ENCODE measurements around the gene LRBA.
"Not testable (repeated sequence)": the region's sequence is repeated elsewhere in the genome, so short reads cannot be mapped to it uniquely, and the experiment has no call there.

Gene LRBA

GRCh38 chr4:150938417-150938816, 76.7 kb downstream of the LRBA start:
- DNase-seq = no peak

DNA sequence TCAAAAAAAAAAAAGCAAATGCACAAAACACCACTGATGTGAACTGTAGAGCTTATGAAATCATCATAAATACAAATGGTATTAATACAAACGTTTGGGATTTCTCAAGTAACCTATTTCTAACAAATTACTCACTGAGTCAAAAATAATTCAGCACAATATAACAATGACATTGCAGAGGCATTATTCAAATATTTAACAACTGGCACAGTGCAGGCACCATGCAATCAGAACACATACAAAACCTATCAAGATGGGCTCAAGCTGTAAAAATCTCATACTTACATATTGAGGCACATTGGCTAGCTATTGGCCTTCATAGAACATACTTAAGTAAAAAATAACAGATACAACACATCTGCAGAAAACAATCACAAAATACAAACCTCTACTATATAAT, 81.1 kb downstream of the LRBA start:
- no peak for DNase-seq

DNA sequence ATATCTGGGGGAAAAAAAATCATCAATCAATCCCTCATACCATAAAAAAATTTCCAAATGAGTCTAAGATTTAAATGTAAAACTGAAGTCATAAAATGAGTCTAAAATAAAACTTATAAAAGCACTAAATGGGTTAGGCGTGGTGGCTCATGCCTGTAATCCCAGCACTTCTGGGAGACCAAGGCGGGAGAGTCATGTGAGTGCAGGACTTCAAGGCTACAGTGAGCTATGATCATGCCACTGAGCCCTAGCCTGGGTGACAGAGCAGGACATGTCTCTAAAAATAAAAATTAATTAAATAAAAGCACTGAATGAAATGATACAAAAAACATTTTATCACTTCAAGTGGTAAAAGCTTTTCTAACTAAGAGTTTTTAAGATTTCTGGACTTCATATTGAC, 83.3 kb downstream of the LRBA start:
- no peak for DNase-seq

GRCh38 chr4:150931005-150931404, 84.1 kb downstream of the LRBA start:
- DNase-seq = no peak

DNA sequence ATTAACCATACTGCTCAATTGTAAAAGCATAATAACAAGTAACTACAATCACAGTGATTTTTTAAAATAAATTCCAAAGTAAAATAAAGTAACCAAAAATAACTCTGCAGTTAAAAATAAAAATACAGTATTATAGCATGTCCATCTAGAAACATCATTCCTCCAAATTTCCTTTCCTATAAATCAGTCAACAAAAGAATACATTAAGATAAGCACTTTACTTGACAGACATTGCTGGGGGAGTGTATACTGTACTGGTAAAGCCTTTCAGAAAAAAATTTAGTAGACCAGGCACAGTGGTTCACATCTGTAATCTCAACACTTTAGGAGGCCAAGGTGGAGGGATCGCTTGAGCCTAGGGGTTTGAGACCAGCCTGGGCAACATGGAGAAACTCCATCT, 91.1 kb downstream of the LRBA start:
- no peak for DNase-seq

GRCh38 chr4:150921486-150921885, 93.6 kb downstream of the LRBA start:
- DNase-seq = not testable (repeated sequence)

DNA sequence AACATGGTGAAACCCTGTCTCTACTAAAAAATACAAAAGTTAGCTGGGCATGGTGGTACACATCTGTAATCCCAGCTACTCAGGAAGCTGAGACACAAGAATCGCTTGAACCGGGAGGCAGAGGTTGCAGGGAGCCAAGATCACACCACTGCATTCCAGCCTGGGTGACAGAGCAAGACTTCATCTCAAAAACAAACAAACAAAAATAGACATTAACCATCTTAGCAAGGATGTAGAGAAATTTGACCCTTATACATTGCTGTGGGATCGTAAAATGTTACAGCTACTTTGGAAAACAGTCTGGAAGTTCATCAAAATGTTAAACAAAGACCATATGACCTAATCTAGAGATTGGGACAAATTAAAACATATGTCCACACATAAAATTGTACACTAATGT, 96.5 kb downstream of the LRBA start:
- DNase-seq = not testable (repeated sequence)

DNA sequence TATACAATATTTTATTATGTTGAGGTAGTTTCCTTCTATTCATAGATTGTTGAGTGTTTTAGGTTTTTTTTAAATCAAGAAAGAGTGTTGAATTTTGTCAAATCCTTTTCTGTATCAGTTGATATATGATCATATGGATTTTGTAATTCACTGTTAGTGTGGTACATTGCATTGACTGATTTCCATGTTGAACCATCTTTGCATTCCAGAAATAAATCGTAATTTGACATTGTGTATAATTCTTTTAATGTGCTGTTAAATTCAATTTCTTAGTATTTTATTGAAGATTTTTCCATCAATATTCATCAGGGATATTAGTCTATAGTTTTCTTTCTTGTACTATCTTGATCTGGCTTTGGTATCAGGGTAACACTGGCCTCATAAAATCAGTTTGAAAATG, 103.8 kb downstream of the LRBA start:
- DNase-seq = no peak

GRCh38 chr4:150909116-150909515, 106.0 kb downstream of the LRBA start:
- no peak for DNase-seq

DNA sequence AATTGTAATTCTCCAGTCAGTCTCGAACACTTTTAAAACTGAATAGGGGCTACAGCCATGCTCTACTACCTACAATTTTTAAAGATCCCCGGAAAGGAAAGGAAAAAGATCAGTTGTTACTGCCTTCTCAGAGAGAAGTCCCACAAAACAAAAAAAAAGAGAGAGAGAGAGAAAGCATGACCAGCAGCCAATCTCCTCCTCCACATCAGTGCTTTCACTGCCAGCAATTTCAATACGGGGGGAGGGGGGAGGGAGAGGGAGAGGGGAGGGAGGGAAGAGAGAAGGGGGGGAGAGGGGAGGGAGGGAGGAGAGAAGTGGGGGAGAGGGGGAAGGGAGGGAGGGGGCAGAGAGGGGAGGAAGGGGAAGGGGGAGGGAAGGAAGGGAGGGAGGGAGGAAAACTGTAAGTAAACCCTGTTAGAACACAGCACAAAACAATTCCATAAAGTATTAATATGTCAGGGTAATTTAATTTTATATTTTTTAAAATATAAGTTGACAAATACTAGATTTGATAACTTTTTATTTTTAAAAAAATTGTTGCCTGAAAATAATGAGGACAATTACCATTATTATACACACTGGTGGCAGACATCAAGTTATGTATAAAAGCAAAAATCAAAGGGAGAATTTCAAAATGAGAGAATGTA, 108.0 kb downstream of the LRBA start:
- no peak for DNase-seq

- no peak for DNase-seq
Measured at GRCh38 chr4:150904671-150905070, 110.4 kb downstream of the LRBA start.

DNA sequence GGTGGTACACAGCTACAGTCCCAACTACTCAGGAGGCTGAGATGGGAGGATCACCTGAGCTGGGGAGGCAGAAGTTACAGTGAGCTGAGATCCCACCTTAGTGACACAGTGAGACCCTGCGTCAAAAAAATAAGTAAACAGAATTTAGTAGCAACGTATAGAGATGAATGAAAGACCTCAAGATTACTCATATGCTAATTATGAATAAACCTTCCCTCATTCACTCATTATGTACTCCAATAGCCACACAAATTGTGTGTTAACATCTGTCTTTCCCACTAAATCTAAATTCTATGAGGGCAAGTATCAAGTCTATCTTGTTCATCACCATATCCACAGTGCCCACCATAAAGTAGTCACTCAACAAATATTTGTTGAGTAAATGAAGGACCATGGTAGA, 111.5 kb downstream of the LRBA start:
- no peak for DNase-seq

DNA sequence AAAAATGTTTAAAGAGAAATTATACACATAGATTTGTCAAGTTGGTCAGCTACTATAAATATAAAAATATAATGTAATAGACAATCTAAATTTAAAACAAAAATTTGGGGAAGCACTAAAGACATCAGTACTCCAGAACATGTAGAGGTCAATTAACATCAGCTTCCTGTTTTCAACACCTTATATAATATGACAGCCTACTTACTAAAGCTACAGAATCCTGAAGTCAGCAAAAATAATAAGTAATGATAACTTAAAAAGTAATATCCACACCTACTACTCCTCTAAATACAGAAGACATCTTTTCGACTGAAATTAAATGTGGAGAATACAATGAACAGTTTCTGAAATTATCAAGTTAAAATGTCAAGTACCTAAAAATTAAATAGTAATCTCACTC, 118.6 kb downstream of the LRBA start:
- DNase-seq = no peak

- no peak for DNase-seq
Measured at GRCh38 chr4:150890246-150890645, 124.8 kb downstream of the LRBA start.

GRCh38 chr4:150889306-150889705, 125.8 kb downstream of the LRBA start:
- DNase-seq = no peak

DNA sequence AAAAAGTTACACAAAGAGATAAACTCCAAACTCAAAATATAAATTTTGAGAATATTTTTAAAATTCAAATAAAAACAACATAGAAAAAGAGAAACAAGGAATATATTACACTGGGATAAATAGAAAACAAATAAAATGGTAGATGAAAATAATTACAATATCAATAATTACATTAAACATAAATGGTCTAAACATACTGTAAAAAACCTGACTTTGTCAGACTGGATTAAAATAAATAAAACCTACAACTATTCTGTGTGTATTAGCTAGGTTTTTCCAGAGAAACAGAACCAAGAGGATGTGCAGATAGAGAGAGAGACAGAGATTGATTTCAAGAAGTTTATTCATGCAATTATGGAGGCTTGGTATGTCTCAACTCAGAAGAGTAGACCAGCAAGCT, 126.5 kb downstream of the LRBA start:
- DNase-seq = no peak

- no peak for DNase-seq
Measured at GRCh38 chr4:150888217-150888616, 126.9 kb downstream of the LRBA start.

DNA sequence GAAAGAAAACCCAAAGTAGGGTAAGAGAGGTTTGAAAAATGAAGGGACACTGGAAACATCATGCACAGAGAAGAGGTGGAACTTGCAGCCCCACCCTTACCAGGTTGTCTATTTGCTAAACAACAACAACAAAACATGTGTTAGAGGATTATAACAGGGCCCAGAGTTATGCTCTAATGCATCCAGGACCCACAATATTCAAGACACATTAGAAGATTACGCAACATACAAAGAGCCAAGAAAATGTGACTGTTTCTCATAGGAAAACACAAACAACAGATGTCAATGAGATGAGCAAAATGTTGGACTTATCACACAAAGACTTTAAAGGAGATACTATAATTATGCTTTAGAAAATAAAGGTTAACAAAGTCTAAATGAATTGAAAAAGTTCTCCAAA, 128.5 kb downstream of the LRBA start:
- DNase-seq = no peak

DNA sequence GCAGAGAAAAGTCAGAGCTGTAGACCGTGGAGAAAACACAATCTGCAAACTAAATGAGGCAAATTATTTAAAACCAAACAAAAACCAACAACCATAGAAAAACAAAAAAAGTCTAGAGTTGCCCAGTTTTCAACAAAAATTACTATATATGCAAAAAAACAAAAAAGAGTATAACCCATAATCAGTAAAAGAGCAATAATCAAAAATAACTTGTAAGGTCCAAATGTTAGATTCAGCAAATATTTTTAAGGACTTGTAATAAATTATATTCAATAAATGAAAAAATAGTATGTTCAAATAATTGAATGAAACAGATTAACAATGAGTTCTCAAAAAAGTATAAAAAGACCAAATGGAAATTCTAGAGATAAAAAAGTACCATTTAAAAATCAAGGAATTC, 130.5 kb downstream of the LRBA start:
- no peak for DNase-seq

GRCh38 chr4:150875367-150875766, 139.7 kb downstream of the LRBA start:
- DNase-seq = no peak

DNA sequence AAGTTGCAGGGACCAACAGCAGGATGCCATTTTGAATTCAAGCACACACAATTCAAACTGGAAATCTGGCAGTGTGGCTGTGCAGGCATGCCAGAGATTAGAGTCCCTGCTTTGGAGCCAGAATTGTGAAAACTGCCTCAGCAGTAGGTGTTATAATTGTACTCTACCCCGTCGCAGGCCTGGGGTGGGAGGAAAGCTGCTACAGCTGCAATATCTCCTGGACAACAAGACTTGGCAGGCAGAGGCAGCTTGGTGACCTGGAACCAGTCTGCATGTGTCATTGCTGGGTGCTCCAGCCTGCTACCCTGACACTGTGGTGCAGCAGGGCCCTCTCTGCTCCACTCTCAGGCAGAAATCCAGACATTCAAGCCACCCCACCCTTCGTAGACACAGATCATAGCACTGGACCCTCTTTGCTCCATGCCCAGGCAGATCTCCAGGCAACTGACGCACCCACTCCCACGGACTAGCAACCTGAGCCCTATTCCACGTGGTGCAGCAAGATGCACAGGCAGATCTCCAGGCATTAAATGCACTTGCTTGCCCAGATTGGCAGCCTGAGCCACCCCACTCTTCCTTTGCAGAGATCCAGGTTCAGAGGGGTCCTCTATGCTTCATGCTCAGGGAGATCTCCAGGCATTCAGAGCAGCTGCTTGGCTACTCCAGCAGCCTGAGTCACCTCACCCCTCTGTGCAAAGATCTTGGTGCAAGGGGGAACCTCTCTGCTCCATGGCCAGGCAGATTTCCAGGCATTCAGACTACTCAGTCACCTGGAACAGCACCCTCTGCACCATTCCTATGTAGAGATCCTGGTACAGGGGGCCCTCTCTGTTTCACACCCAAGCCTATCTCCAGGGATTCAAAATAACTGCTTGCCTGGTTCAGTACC, 140.5 kb downstream of the LRBA start:
- DNase-seq = no peak

- DNase-seq = no peak
Measured at GRCh38 chr4:150867148-150867547, 147.9 kb downstream of the LRBA start.

DNA sequence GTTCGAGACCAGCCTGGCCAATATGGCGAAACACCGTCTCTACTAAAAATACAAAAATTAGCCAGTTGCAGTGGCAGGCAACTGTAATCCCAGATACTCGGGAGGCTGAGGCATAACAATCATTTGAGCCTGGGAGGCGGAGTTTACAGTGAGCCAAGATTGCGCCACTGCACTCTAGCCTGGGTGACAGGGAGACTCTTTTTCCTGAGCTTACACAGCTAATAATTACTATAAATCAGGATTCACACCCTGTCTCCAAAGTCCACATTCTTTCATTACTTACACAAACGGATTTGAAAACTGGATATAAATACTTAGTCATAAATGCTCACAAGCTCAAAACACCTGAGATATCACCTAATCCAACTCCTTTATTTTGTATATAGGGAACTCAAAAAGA, 151.6 kb downstream of the LRBA start:
- DNase-seq = no peak

DNA sequence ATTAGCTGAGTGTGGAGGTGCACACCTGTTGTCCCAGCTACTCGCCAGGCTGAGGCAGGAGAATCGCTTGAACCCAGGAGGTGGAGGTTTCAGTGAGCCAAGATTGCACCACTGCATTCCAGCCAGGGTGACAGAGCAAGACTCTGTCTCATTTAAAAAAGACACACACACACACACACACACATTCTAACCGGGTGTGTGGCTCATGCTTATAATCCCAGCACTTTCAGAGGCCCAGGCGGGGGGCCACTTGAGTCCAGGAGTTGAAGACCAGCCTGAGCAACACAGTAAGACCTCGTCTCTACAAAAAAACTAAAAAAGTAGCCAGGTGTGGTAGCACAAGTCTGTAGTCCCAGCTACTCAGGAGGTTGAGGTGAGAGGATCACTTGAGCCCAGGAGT, 152.3 kb downstream of the LRBA start:
- DNase-seq = no peak

GRCh38 chr4:150859453-150859852, 155.6 kb downstream of the LRBA start:
- DNase-seq = no peak

Measured in activated effector memory CD4-positive, alpha-beta T cell treated with anti-CD3 and anti-CD28 coated beads, Interleukin-2, amount 50 U/mL, for 16 hours (primary cell).